GM10266 (cell line): ENCODE results near the gene BEND7.
"Not testable (repeated sequence)": the region's sequence is repeated elsewhere in the genome, so short reads cannot be mapped to it uniquely, and the experiment has no call there.

Experiments used
- DNase-seq: peaks from one replicate; pipeline ENCODE4 v3.0.0; 2012; ENCODE audit errors: extremely low spot score
- CTCF ChIP-seq: IDR thresholded peaks from 2 replicates; pipeline ENCODE4 v1.5.1; 2012; ENCODE audit warnings: mild to moderate bottlenecking, low read depth; ENCODE audit not compliant: control insufficient read depth, insufficient read depth; ENCODE audit errors: missing control alignments

BEND7 gene

GRCh38 chr10:13560597-13560996, 31.8 kb upstream of the BEND7 start:
- no peak for TF ChIP-seq CTCF
- DNase-seq = no peak

DNA sequence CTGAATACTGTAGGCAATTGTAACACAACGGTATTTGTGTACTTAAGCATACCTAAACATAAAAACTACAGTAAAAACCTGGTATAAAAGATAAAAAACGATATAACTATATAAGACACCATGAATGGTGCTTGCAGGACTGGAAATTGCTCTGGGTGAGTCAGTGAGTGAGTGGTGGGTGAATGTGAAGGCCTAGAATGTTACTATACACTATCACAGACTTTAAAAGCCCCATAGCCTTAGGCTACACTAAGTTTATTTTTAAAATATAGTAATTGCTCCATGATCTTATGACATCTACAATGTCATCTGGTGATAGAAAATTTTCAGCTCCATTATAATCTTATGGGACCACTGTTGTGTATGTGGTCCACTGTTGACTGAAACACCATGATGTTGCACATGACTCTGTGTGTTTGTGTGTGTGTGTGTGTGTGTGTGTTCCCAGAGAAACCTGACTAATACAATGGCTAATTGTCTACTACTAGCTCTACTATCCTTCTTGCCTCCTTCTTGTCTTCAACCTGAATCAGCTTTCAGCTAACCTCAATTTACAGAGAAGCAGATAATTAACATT, 30.4 kb upstream of the BEND7 start:
- TF ChIP-seq CTCF = no peak

GRCh38 chr10:13555884-13556510, 27.2 kb upstream of the BEND7 start:
- DNase-seq = no peak
- no peak for TF ChIP-seq CTCF

More for the DNA sequence above, 30.4 kb upstream of the BEND7 start:
- no peak for DNase-seq

- no peak for TF ChIP-seq CTCF
- no peak for DNase-seq
These were observed 22.0 kb upstream of the BEND7 start for GRCh38 chr10:13550802-13551201.

DNA sequence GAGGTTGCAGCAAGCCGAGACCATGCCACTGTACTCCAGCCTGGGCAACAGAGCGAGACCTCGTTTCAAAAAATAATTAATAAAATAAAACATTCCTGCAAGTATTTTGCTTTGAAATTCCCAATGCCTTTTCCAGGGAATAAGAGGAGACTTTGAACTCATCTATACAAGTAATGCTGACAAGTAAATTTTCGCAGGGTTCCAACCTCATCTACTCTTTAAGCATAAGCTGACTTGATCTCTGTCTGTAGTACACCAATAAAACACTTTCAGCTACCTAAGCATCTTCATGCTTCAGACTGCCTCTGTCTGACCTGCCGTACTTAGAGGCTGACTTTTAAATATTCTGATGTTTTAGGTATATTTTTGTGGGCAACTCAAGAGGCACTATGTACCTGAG, 13.7 kb upstream of the BEND7 start:
- no peak for TF ChIP-seq CTCF
- no peak for DNase-seq

DNA sequence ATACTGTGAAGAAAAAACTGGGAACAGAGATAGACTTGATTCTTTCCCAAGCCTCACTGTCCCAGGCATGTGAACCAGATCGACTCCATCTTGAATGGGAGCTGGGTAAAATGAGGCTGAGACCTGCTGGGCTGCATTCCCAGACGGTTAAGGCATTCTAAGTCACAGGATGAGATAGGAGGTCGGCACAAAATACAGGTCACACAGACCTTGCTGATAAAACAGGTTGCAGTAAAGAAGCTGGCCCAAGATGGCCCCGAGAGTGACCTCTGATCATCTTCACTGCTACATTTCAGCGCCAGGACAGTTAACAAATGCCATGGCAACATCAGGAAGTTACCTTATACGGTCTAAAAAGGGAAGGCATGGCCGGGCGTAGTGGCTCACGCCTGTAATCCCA, 9.2 kb upstream of the BEND7 start:
- not testable (repeated sequence) for DNase-seq

- peak; percentile 65 for TF ChIP-seq CTCF
- DNase-seq = peak; percentile 67
These were observed 8.0 kb upstream of the BEND7 start for GRCh38 chr10:13536674-13537366.

- no peak for TF ChIP-seq CTCF
- DNase-seq = no peak
These were observed 6.5 kb upstream of the BEND7 start for GRCh38 chr10:13535346-13535745.
